ENCODE measurements around the gene NFX1. TPM values are rescaled to one million over a fixed set of nuclear protein-coding genes. Genes with fewer than 3 reads are reported as not detected.
"Not testable (repeated sequence)": the region's sequence is repeated elsewhere in the genome, so short reads cannot be mapped to it uniquely, and the experiment has no call there.

The NFX1 gene
- polyA plus RNA-seq, 1 donor: 33.4 TPM

DNA sequence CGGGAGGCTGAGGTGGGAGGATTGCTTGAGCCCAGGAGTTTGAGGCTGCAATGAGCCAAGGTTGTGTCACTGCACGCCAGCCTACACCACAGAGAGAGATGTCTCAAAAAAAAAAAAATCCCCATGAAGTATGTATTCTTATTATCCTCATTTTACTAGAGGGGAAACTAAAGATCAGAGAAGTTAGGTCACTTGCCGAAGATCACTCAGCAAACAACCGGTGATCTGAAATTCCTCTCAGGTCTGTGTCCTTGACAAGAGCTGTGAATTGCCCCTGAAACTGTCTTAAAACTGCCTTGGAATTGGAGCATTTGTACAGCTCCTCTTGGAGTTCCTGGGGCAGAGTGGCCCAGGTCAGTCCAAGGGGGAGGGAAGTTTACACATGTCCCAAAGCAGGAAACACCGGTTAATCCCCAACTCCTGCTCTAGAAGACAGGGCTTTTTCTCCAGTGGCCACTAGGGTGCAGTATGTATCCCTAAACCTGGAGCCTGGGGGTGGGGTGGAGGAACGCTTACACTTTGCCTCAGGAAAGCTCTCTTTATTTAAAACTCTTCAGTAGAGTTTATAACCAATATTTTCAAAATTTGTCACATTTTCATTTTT is 84.4 kb downstream of the NFX1 start:
- H3K27me3 ChIP-seq (ENCODE audit: control insufficient read depth, insufficient read depth, low read length): no peaks in the 10 kb centered on the region
- peak; percentile 62 to 74 for DNase-seq
- H3K27ac ChIP-seq (ENCODE audit: low read length): no peak overlapping the region
- H3K4me1 ChIP-seq (ENCODE audit: control insufficient read depth, insufficient read depth, low read length): peaks cover 7% of the 10 kb centered on the region
- H3K36me3 ChIP-seq (ENCODE audit: control insufficient read depth, insufficient read depth, low read length): peaks cover 26% of the 10 kb centered on the region
- no peak overlapping the region for H3K4me3 ChIP-seq (ENCODE audit: low read length)
- no peaks in the 10 kb centered on the region for H3K9me3 ChIP-seq (ENCODE audit: control insufficient read depth, low read depth, low read length)
- WGBS (ENCODE audit: insufficient coverage, low lambda C conversion rate): no CpG with 5 or more reads among the region's 6 CpGs

DNA sequence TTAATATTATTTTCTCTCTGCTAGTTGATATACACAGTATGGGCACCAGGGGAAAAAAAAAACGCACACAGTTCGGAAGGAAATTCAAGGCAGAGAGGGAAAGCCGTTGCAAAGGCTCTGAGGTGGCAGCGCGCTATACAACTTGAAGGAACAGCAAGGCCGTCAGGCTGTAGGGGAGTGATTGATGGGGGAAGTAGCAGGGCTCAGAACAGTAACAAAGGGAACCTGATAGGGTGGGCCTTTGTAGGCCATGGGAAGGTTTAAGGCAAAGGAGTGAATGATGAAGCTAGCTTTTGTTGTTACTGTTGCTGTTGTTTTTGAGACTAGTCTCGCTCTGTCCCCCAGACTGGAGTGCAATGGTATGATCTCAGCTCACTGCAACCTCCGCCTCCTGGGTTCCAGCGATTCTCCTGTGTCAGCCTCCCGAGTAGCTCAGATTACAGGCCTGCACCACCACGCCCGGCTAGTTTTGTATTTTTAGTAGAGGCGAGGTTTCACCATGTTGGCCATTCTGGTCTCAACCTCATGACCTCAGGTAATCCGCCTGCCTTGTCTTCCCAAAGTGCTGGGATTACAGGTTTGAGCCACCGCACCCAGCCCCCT is 85.0 kb downstream of the NFX1 start:
- no peaks in the 10 kb centered on the region for H3K27me3 ChIP-seq (ENCODE audit: control insufficient read depth, insufficient read depth, low read length)
- no peaks in the 10 kb centered on the region for H3K9me3 ChIP-seq (ENCODE audit: control insufficient read depth, low read depth, low read length)
- peaks cover 7% of the 10 kb centered on the region for H3K4me1 ChIP-seq (ENCODE audit: control insufficient read depth, insufficient read depth, low read length)
- no peak overlapping the region for H3K4me3 ChIP-seq (ENCODE audit: low read length)
- peak in 1 of 2 donors; percentile 33 for DNase-seq
- no peak overlapping the region for H3K27ac ChIP-seq (ENCODE audit: low read length)
- peaks cover 20% of the 10 kb centered on the region for H3K36me3 ChIP-seq (ENCODE audit: control insufficient read depth, insufficient read depth, low read length)
- WGBS (ENCODE audit: insufficient coverage, low lambda C conversion rate): 54% methylated on average over 3 of the region's 15 CpGs

DNA sequence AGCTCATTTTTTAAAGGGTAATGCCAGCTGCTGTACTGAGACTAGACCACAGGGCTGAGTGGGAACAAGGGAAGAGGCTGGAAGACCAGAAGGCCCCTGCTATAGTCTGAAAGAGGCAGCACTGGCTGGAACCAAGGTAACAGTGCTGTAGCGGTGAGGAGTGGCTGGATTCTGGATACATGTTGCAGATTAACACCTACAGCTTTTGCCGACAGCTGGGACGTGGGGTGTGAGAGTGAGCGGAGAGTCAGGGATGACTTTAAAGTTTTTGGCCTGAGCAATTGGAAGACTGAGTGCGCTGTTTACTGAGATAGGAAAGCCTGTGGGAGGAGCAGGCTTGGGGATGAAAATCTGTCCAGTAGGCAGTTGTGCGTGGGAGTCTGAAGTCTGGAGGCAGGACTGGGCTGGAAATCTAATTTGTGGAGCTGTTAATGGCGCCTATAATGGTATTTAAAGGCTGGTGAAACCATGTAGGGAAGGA is 85.6 kb downstream of the NFX1 start:
- no peak for DNase-seq
- no peaks in the 10 kb centered on the region for H3K27me3 ChIP-seq (ENCODE audit: control insufficient read depth, insufficient read depth, low read length)
- no CpG with 5 or more reads among the region's 7 CpGs for WGBS (ENCODE audit: insufficient coverage, low lambda C conversion rate)

DNA sequence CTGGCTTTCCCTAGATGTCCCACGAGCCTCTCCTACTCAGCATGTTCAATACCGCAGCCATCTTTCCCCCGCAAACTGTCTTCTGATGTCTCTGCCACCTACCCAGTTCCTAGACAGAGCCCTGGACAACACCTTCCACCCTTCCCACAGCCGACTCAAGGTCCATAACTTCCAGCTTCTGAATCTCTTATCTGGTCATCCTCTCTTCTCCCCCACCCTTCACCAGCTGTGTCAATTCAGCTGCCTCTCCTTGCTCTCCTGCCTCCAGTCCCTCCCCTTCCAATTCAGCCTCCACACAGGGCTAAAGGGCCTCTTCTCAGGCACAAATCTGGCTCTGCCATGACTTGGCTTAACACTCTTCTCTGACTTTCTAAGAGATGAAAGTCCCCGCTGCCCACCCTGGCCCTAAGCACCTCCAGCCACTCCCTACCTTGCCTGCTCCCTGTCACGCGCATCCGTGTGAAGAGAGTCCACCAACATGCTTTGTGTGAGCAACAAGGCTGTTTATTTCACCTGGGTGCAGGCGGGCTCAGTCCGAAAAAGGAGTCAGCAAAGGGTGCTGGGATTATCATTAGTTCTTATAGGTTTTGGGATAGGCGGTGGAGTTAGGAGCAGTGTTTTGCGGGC is 86.9 kb downstream of the NFX1 start:
- Histone ChIP-seq H3K27ac (ENCODE audit: low read length) (no peak overlapping the region), H3K36me3 (ENCODE audit: control insufficient read depth, insufficient read depth, low read length) (peaks cover 8% of the 10 kb centered on the region), H3K27me3 (ENCODE audit: control insufficient read depth, insufficient read depth, low read length) (no peaks in the 10 kb centered on the region), H3K4me1 (ENCODE audit: control insufficient read depth, insufficient read depth, low read length) (peaks cover 7% of the 10 kb centered on the region), H3K9me3 (ENCODE audit: control insufficient read depth, low read depth, low read length) (no peaks in the 10 kb centered on the region), H3K4me3 (ENCODE audit: low read length) (no peak overlapping the region)
- WGBS (ENCODE audit: insufficient coverage, low lambda C conversion rate): 75% methylated on average over 2 of the region's 12 CpGs
- DNase-seq: peak in 1 of 2 donors; percentile 27

More for the DNA sequence above, 85.6 kb downstream of the NFX1 start:
- Histone ChIP-seq H3K4me3 (ENCODE audit: low read length) (no peak overlapping the region), H3K4me1 (ENCODE audit: control insufficient read depth, insufficient read depth, low read length) (peaks cover 7% of the 10 kb centered on the region), H3K27ac (ENCODE audit: low read length) (no peak overlapping the region), H3K36me3 (ENCODE audit: control insufficient read depth, insufficient read depth, low read length) (peaks cover 15% of the 10 kb centered on the region), H3K9me3 (ENCODE audit: control insufficient read depth, low read depth, low read length) (no peaks in the 10 kb centered on the region)

DNA sequence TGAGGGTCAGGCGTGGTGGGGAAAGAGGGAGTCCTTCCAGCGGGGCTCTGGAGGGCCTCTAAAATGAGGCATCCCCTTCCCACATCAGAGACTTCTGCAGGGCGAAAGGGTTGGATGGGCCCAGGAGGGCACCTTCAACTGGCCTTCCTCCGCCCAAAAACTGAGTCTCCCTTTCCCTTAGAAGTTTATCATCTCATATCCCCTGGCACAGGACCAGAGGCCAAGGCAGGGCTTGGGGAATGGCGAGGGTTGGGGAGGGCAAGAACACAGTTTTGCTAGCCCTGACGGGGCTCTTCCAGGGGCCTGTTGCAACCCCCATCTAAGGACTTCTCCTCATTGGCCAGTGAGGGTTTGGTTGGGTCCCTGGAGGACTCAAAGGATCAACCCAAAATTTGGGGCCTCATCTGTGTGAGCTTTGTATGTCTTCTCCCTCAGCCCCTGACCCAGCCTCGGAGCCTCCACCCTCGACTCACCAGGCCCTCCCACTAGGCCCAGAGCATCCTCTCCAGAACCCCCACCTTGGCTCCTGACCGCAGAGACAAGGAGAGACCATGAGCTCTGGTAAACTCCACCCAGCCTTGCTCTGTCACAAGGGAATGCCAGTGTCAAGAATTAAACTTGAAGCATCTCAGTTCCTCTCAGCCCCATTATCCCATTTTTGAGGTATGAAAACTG is 87.9 kb downstream of the NFX1 start:
- Histone ChIP-seq H3K4me1 (ENCODE audit: control insufficient read depth, insufficient read depth, low read length) (peaks cover 7% of the 10 kb centered on the region), H3K4me3 (ENCODE audit: low read length) (no peak overlapping the region), H3K27me3 (ENCODE audit: control insufficient read depth, insufficient read depth, low read length) (no peaks in the 10 kb centered on the region), H3K36me3 (ENCODE audit: control insufficient read depth, insufficient read depth, low read length) (no peaks in the 10 kb centered on the region), H3K9me3 (ENCODE audit: control insufficient read depth, low read depth, low read length) (no peaks in the 10 kb centered on the region), H3K27ac (ENCODE audit: low read length) (no peak overlapping the region)
- DNase-seq: no peak
- no CpG with 5 or more reads among the region's 9 CpGs for WGBS (ENCODE audit: insufficient coverage, low lambda C conversion rate)

GRCh38 chr9:33379666-33380389 is 89.5 kb downstream of the NFX1 start:
- Histone ChIP-seq H3K4me1 (ENCODE audit: control insufficient read depth, insufficient read depth, low read length) (peaks cover 7% of the 10 kb centered on the region), H3K27ac (ENCODE audit: low read length) (no peak overlapping the region), H3K9me3 (ENCODE audit: control insufficient read depth, low read depth, low read length) (no peaks in the 10 kb centered on the region), H3K36me3 (ENCODE audit: control insufficient read depth, insufficient read depth, low read length) (no peaks in the 10 kb centered on the region), H3K4me3 (ENCODE audit: low read length) (no peak overlapping the region), H3K27me3 (ENCODE audit: control insufficient read depth, insufficient read depth, low read length) (no peaks in the 10 kb centered on the region)
- WGBS (ENCODE audit: insufficient coverage, low lambda C conversion rate): no CpG with 5 or more reads among the region's 14 CpGs
- no peak for DNase-seq

GRCh38 chr9:33380390-33381094 is 90.2 kb downstream of the NFX1 start:
- WGBS (ENCODE audit: insufficient coverage, low lambda C conversion rate): no CpG with 5 or more reads among the region's 5 CpGs
- no peak overlapping the region for H3K4me3 ChIP-seq (ENCODE audit: low read length)
- DNase-seq: no peak
- H3K9me3 ChIP-seq (ENCODE audit: control insufficient read depth, low read depth, low read length): no peaks in the 10 kb centered on the region
- no peaks in the 10 kb centered on the region for H3K27me3 ChIP-seq (ENCODE audit: control insufficient read depth, insufficient read depth, low read length)
- H3K36me3 ChIP-seq (ENCODE audit: control insufficient read depth, insufficient read depth, low read length): peaks cover 2% of the 10 kb centered on the region
- H3K4me1 ChIP-seq (ENCODE audit: control insufficient read depth, insufficient read depth, low read length): peaks cover 2% of the 10 kb centered on the region
- H3K27ac ChIP-seq (ENCODE audit: low read length): no peak overlapping the region

- no peak overlapping the region for H3K4me3 ChIP-seq (ENCODE audit: low read length)
- WGBS (ENCODE audit: insufficient coverage, low lambda C conversion rate): no CpG with 5 or more reads among the region's 11 CpGs
- H3K27ac ChIP-seq (ENCODE audit: low read length): no peak overlapping the region
- peaks cover 4% of the 10 kb centered on the region for H3K36me3 ChIP-seq (ENCODE audit: control insufficient read depth, insufficient read depth, low read length)
- H3K27me3 ChIP-seq (ENCODE audit: control insufficient read depth, insufficient read depth, low read length): no peaks in the 10 kb centered on the region
- H3K9me3 ChIP-seq (ENCODE audit: control insufficient read depth, low read depth, low read length): no peaks in the 10 kb centered on the region
- H3K4me1 ChIP-seq (ENCODE audit: control insufficient read depth, insufficient read depth, low read length): peaks cover 2% of the 10 kb centered on the region
- no peak for DNase-seq
These were observed 91.0 kb downstream of the NFX1 start for GRCh38 chr9:33381231-33381791.

DNA sequence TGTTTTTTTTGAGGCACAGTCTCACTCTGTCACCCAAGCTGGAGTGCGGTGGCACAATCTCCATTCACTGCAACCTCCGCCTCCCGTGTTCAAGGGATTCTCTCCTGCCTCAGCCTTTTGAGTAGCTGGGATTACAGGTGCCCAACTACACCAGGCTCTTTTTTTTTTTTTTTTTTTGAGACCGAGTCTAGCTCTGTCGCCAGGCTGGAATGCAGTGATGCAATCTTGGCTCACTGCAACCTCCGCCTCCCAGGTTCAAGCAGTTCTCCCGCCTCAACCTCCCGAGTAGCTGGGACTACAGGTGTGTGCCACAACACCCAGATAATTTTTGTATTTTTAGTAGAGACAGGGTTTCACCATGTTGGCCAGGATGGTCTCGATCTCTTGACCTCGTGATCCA is 92.1 kb downstream of the NFX1 start:
- WGBS (ENCODE audit: insufficient coverage, low lambda C conversion rate): no CpG with 5 or more reads among the region's 10 CpGs
- H3K27ac ChIP-seq (ENCODE audit: low read length); H3K4me3 ChIP-seq (ENCODE audit: low read length); H3K4me1 ChIP-seq (ENCODE audit: control insufficient read depth, insufficient read depth, low read length); H3K27me3 ChIP-seq (ENCODE audit: control insufficient read depth, insufficient read depth, low read length); DNase-seq; H3K9me3 ChIP-seq (ENCODE audit: control insufficient read depth, low read depth, low read length); H3K36me3 ChIP-seq (ENCODE audit: control insufficient read depth, insufficient read depth, low read length): not testable (repeated sequence)
